ENCODE results near the gene ARID3C.

ARID3C gene

DNA sequence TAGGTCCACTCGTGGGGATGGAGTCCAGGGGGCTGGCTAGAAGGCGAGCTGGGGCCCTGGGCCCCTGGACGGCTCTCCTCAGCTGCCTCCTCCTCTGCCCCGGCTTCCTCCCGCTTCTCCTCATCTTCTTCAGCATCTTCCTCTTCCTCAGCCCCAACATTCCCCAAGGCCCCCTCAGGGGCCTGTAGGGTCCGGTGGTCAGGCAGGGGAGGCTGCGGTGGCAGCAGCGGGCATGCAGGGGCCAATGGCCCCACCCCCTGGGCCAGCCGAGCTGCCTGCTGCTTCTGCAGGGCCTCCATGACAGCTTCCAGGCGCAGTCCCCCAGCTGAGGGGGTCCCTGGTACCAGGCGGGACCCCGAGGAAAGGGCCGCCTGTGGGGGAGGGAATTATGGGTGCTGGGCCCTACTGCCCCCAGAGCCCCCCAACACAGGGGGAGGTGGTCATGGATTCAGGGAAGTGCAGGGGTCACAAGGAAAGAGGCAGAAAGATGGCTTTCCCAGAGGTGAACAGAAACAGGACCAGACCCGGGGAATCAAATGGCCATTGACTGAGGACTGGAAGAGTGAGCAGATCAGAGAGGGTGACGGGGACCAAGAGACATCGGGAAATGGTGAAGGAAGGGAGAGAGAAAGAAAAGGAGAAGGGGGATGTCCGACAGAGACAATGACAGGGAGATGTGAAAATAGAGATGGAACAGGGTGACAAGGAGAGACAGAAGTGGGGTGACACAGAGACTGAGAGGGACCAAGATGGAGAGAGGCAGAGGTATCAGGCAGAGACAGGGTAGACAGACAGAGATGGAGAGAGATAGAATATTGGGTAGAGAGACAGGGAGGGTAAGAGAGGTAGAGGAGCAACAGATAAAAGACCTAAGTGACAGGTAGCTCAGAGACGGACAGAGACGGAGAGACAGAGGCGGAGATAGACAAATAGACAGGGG is 880 bp downstream of the ARID3C start:
- no peak for DNase-seq (ENCODE audit: low read depth in 3 of 3)

GRCh38 chr9:34625186-34625486 is 3.7 kb downstream of the ARID3C start:
- DNase-seq (ENCODE audit: low read depth in 3 of 3) = no peak

GRCh38 chr9:34624475-34625185 is 4.2 kb downstream of the ARID3C start:
- no peak for DNase-seq (ENCODE audit: low read depth in 3 of 3)

- DNase-seq (ENCODE audit: low read depth in 3 of 3) = no peak
These were observed 5.3 kb downstream of the ARID3C start for GRCh38 chr9:34623374-34624235.

DNA sequence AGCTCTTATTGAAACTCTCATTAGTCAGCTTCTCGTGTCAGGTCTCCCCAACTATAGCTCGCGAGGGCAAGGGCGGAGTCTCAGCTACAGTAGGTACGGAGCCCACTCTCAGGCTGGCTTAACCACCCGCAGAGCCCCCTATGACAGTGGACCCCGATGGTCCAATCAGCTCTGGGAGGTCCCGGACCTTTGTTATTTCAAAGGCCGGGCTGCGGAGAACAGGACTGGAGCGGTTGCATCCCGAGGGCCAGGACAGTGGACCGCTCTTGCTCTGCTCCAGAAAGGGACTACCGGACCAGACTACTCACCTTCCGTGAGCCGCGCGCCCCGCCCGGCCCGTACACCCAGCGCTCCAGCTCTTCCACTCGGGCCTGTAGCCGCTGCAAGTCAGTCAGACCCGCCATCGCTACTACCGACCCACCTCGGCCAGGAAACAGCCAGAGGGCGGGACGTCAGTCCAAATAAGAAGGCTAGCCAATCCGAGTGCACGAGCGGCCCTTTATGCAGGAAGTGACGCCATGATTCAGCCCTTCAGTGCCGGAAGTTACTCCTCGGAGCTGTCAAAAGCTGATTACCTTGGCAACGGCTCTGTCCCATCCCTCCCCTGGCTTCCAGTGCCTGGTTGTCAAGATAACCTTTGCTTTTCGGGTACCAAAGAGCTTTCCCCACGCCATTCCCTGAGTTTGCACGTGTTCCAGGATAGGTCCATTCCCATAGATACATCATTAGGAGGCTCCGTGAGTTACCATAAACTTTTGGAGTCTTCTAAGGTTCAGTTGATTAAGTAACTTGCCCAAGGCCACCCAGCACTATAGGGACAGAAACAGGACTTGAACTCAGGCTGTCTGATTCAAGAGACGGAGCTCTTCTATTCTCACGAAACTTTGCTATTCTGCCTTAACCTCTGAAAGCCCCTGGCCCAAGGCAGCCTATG is 8.5 kb downstream of the ARID3C start, which contains the start of gene DCTN3:
Gene DCTN3, minus strand, starts transcription at position 435 of the 934 bp plus-strand sequence. Its CDS starts 31 bp downstream, at position 404.
- DNase-seq (ENCODE audit: low read depth in 3 of 3) = peak; percentile 64 to 83 (median 80)

GRCh38 chr9:34615132-34615531 is 13.7 kb downstream of the ARID3C start:
- DNase-seq (ENCODE audit: low read depth in 3 of 3) = no peak

GRCh38 chr9:34612788-34613390 is 16.0 kb downstream of the ARID3C start:
- peak in 1 of 3 experiments; percentile 48 for DNase-seq (ENCODE audit: low read depth in 3 of 3)

GRCh38 chr9:34611811-34612787 is 16.8 kb downstream of the ARID3C start, which contains the start of gene RPP25L:
Gene RPP25L, minus strand, starts transcription at chr9:34612097. Its CDS starts 801 bp downstream, at chr9:34611296.
- peak; percentile 63 to 81 (median 74) for DNase-seq (ENCODE audit: low read depth in 3 of 3)

- DNase-seq (ENCODE audit: low read depth in 3 of 3) = no peak
These were observed 17.5 kb downstream of the ARID3C start for GRCh38 chr9:34611251-34611810.

DNA sequence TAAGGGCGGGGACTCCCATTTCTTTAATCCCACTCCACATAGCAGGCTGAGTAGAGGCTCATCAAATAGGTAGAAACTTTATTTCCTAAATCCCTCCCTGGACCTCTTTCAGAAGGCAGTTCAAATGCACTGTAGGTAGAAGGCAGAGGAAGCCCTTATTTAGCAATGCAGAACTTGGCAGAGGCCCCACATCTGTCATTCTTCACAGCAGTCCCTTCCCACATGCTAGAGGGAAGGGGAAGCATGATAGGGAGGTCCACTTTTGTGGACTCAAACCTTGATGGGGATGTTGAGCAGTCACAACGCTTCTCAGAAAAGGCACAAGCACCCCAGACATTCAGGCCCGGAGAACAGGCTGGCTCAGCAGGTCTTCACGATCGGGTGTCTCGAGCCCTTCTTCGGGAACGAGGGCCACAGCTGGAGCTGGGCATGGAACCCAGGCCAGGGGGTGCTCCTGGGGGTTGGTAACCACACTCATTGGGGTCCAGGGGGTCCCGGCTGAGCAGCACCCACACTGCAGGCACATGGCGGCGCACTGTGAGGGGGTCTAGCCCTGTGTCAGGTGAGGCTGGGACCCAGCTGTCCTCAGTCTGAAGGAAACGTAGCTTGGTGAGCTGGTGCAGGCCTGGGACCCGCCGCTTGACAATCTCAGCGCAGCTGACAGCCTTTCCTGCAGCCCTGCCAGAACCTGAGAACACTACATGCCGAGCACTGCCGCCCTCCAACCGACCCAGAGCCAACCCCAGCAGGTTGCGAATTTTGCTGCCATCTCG is 18.2 kb downstream of the ARID3C start:
- DNase-seq (ENCODE audit: low read depth in 3 of 3) = no peak

GRCh38 chr9:34607331-34607730 is 21.5 kb downstream of the ARID3C start:
- no peak for DNase-seq (ENCODE audit: low read depth in 3 of 3)

GRCh38 chr9:34606905-34607304 is 22.0 kb downstream of the ARID3C start:
- no peak for DNase-seq (ENCODE audit: low read depth in 3 of 3)

GRCh38 chr9:34606190-34606589 is 22.7 kb downstream of the ARID3C start:
- DNase-seq (ENCODE audit: low read depth in 3 of 3) = no peak

DNA sequence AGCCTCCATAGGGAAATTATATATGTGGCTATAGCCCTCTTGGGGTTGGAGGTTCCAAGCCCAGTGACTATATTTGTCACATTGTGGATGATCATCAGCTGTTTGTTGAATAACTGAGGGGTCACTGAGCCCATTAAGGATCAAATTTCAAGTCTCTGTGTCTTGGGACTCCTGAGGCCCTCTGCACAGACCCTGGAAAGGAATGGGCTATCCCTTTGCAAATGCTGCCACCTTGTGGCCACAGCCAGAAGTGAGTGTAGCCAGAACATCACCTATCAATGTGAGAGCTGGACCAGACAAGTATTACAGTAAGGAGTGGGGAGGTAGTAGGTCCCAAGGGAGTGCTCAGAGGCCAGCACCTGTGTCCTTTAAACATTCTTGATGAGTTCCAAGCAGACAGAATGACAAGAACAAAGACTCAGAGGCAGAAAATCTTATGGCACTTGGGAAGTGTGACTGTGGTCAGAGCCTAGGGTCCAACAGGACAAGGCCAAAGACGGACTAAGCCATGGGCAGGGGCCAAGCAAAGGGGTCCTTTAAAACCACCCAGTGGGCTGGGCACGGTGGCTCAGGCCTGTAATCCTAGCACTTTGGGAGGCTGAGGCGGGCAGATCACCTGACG is 25.1 kb downstream of the ARID3C start:
- DNase-seq (ENCODE audit: low read depth in 3 of 3) = peak; percentile 66 to 69 (median 67)

- no peak for DNase-seq (ENCODE audit: low read depth in 3 of 3)
These were observed 26.8 kb downstream of the ARID3C start for GRCh38 chr9:34601937-34602573.

DNA sequence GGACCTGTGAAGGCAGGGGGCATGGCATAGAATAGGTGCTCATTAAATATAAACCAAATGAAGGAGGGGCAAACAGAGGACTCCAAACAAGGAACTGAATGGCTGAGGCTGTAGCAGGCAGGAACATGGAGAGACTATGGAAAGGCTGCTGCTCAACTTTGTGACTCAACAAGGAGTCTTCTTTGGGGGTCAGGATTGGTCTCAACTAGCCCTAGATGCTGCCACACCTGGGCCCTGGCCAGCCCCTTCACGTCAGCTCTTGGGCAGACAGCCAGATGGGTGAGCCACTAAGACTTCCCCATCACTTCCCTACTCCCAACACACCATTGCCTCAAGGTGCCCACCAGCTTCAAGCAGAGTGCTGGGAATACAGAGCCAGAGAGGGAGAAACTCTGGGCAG is 28.0 kb downstream of the ARID3C start:
- no peak for DNase-seq (ENCODE audit: low read depth in 3 of 3)

DNA sequence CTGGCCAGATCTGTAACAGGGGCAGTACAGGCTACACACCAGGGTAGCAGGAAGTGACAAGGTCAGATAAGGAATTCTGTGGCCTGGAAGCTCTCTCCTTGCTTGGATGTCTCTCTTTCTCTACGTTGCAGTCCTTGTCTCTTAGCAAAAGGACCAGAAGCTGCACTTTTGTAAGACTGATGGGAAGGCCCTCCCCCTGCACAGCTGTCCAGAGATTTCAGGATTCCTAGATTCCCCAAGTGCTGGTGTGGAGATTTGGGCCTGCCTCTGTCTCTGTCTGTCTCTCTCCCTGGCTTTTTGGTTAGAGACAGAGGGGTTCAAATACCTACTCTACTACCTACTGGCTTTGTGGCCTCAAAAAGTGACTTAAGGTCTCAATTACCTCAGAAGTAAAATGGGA is 29.3 kb downstream of the ARID3C start:
- no peak for DNase-seq (ENCODE audit: low read depth in 3 of 3)

All from stimulated activated CD4-positive, alpha-beta T cell treated with anti-CD3 and anti-CD28 coated beads, TNF-alpha, amount 100 ng/mL, for 4 hours (primary cell).